Activated CD8-positive, alpha-beta memory T cell treated with anti-CD3 and anti-CD28 coated beads, Interleukin-2, amount 50 U/mL, for 24 hours (primary cell): ENCODE results near the gene HYAL1.
"Not testable (repeated sequence)": the region's sequence is repeated elsewhere in the genome, so short reads cannot be mapped to it uniquely, and the experiment has no call there.

ENCODE experiments used
- DNase-seq: peaks from one replicate; pipeline ENCODE4 v3.0.0-alpha.2; 2020; ENCODE audit errors: extremely low read depth

HYAL1 gene

DNA sequence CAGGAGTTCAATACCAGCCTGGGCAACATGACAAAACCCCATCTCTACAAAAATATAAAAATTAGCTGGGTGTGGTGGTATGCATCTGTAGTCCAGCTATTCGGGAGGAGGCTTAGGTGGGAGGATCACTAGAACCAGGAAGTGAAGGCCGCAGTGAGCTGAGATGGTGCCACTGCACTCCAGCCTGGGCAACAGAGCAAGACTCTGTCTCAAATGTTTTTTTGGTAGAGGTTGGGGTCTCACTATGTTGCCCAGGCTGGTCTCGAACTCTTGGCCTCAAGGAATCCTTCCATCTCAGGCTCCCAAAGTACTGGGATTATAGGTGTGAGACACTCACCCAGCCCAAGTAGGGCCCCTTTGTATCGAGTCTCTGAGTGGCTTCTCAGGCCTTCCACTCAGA is 9.3 kb downstream of the HYAL1 start:
- no peak for DNase-seq

DNA sequence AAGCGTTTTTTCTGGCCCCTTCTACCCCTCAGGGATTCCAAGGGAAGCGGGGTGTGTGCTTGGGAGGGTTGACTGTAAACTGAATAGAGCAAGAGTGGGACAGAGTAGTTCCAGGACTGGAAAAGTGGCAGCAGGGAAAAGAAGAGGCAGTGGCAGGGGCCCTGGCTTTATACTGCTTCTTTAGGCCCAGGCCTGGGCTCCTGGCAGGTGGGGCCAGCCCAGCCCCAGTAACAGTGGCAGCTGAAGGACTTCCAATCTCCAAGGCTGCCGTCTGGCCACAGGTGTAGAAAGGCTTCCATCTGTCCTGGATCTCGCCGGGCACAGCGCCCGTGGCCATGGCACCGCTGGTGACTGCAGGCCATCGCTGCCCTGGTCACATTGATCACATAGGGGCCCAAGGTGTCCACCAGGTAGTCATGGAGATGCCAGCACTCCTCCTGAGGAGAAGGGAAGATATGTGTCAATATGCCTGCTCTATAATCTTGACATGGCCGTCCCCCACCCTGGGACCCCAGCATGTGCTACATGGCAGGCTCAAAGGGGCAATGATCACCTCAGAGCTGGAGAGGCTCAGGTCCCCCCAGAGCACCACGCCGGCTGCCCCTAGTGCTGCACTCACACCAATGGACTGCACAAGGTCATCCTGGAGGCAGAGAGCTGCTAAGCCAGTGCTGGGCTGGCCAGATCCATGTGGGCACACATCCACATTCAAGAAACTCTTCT is 10.1 kb downstream of the HYAL1 start:
- DNase-seq, result no peak

DNA sequence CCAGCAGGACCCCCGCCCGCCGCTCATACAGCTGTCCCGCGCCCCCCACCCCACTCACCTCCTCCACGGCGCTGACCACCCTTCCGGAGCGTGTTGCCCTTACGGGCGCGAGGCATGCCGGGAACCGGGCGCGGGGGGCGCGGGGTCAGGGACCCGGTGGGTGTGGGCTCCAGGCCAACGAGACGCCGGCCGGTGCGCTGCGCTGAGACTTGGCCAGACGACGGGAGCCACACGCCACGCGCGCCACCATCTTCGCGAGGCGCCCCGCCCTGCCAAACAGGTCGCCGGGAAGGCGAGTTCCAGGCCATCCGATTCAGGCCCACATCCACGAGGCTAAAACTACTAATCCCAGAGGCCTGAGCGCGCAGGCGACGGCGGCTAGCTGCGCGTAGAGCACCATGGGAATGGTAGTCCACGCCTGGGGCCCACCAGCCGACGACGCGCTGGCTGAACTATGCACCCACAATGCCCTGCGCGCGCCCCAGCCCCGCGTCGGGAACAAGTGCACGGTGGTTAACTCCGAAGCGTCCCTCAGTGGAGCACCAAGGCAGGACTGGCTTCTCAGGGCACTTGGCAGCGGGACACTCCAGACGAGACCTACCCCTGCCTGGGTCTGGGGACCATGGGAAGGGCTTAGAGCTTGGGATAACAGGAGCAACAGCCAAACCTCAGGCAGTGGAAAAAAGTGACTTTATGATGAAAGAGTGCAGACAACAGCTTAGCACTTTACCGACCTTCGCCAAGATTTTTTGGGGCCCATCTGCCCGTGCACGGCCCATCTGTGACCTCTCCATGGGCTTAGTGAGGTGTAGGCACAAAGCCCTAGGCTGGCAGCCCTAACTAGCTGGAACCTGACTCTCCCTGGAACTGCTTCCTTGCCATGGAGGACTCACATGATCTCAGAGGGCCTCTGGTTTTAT is 11.0 kb downstream of the HYAL1 start, which contains the start of gene IFRD2:
Gene IFRD2 (minus strand): TSS at position 271 of the 920 bp plus-strand sequence. CDS start 155 bp downstream, at position 116.
- DNase-seq, result peak; percentile 84

DNA sequence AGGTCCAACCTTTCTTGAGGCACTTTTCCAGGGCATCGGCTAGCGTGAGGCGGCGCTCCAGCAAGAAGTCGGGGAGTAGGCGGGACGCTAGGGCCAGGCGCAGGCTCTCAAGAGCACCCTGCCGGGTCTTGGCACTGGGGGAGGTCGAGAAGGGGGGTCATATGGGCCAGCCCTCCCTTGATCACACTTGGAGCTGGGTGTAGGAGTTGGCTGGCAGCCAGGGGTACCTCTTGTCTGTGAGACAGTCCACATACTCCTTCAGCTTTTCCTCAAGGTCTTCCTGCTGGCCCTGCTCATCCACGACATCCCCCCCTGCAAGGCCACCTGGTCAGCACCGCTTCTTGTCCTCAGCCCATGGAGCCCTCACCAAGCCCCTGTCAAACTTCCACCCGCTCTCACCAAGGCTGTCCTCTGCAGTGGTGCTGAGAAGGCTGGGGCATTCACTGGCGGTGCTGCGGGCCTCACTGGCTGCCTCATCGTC is 13.2 kb downstream of the HYAL1 start:
- no peak for DNase-seq

DNA sequence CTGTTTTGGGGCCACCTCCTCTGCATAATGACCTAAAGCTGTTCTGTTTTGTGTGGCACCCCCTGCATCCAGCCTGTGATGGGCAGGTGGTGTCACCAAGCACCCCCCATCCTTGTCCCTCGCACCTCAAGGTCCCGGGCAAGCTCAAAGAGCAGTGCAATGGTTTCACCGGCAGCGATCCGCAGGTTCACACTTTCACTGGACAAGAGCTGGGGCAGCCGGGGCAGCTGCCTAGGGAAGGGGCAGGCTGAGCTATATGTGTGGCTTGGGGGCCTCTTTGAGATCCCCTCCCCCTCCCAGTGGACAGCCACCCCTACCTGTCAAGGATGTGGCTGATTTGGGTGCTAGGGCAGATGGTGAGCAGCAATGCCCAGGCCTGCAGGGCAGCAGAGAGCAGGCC is 14.2 kb downstream of the HYAL1 start:
- DNase-seq, result no peak

DNA sequence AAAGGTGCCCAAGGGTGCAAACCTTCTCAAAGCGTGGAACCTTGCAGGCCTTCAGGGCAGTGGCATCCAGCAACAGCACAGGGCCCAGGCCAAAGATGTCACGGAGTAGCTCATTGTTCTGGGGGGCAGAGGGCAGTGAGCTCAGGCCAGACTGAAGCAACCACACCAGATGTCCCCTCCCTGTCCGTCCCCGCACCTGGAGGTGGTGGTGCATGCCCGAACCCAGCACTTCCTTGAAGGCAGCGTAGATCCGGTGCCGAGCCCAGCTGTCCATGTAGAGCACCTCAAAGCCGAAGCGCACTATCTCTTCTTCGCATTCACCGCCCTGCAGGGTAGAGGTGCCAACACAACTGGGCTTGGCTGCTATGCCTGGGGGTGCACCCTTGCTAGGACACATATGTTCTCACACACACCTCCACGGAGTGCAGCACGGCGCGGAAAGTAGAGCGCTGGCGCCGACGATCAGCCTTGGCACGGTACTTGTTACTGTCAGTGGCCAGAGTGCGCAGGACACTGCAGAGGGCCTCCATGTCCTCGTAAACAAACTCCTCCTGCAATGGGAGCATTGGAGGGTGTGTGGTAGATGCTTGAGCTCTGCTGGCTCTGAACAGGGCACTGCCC is 14.9 kb downstream of the HYAL1 start:
- no peak for DNase-seq

DNA sequence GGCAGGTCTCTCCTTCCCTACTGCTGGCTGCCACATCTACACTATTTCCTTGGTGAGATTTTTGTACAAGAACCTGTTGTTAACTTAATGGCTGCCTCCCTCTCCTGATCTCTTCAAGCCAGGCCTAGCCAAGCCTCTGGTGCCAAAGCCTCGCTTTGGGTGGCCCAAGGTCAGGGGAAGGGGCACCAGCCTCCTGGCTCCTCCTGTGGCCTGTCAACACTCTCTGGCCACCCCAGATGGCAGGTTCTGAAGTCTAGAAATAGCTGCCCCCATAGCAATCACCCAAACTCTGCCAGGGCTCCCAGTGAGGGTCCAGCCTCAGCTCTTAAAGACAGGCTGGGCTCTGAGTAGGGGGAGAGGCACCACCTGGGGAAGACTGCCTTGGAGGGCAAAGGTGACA is 16.1 kb downstream of the HYAL1 start:
- DNase-seq, result no peak

DNA sequence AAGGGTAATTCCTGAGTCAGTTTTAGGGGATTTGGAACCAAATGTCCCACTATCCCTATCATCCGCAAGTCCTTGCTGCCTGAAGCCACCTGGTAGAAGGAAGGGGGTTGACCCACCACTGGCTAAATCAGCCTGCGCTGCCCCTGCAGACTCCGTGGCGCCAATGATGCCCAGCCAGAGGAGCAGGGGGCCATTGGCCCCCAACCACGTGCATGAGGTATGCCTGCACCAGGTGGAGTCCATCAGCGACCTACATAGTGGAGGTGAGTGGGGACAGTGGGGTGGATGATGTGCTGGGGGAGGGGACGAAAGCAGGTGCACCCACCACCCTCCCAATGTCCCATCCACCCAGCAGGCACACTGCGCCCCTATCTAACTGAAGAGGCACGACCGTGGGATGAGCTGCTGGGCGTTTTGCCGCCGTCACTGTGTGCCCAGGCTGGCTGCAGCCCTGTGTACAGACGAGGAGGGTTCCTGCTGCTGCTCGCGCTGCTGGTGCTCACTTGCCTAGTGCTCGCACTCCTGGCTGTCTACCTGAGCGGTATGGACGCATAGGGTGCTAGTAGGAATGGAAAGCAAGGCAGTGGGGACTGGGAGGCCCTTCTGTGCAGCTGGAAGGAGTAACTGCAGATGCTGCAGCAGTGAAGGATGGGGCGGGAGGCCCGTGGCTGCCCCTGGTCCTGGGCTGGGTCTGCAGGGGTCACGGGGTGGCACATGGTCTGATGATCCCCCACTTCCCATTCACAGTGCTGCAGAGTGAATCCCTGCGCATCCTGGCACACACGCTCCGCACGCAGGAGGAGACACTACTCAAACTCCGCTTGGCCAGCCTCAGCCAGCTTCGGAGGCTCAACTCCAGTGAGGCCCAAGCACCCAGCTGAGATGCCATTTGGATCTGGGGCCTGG is 16.8 kb downstream of the HYAL1 start:
- DNase-seq, result no peak

DNA sequence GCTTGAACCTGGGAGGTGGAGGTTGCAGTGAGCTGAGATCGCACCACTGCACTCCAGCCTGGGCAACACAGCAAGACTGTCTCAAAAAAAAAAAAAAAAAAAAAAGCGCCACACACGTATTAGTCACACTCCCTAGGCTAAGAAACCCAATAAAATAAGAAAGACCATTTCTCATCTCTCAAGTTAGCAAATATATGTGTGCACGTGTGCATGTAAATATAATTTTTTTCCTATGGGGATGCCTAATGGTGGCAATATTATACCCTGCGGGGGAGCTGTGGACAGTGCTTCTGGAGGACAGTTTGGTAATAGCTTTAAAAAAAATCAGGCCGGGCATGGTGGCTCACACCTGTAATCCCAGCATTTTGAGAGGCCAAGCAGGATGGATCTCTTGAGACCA is 19.3 kb downstream of the HYAL1 start:
- not testable (repeated sequence) for DNase-seq

DNA sequence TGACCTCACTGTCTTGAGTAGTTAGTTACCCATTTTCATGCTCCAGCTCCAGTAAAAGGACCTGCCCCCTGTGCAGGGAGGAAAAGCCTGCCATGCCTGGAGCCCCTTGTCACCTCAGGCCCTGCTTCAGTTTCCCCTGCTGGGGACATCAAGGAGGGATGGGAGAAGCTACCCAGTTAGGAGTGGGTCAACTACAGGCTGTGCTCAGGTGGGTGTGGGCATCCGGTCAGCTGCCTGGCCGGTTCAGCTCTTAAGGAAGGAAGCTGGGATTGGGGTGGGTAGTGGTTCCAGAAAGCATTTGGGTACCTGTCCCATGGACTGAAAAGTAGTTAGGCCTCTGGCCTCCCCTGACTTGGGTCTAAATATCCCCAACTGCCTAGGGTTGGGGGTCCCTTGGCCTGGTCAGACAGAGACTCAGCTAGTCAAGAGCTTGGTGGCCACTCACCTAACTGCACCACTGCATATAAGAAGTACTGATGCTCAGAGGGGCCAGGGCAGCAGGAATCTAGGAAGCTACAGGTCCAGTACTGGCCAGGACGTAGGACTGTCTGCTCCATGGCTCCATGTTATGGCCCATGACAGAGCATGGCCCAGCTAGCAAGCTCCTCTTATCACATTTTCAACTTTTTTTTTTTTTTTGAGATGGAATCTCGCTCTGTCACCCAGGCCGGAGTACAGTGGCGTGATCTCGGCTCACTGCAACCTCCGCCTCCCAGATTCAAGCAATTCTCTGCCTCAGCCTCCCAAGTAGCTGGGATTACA is 23.9 kb downstream of the HYAL1 start:
- DNase-seq, result no peak

DNA sequence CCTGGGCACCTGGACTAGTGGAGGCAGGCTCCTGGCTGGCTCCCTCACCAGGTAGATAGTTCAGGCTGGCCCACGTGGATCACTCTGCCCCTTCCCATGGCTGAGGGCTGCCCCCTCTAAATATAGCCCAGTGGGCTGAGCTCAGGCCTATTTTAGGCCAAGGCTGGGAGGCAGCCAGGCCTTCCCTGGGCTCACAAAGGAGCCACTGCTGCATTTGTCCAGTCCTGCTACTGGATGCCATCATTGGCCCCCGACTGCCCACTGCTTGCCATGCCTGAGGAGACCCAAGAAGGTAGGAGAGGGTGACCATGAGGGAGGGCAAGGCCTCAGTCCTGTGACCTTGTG is 24.5 kb downstream of the HYAL1 start, which contains the start of gene LSMEM2:
Gene LSMEM2 (plus strand): TSS at position 208 of the 345 bp plus-strand sequence. CDS start 27 bp downstream, at position 235.
- DNase-seq, result no peak

DNA sequence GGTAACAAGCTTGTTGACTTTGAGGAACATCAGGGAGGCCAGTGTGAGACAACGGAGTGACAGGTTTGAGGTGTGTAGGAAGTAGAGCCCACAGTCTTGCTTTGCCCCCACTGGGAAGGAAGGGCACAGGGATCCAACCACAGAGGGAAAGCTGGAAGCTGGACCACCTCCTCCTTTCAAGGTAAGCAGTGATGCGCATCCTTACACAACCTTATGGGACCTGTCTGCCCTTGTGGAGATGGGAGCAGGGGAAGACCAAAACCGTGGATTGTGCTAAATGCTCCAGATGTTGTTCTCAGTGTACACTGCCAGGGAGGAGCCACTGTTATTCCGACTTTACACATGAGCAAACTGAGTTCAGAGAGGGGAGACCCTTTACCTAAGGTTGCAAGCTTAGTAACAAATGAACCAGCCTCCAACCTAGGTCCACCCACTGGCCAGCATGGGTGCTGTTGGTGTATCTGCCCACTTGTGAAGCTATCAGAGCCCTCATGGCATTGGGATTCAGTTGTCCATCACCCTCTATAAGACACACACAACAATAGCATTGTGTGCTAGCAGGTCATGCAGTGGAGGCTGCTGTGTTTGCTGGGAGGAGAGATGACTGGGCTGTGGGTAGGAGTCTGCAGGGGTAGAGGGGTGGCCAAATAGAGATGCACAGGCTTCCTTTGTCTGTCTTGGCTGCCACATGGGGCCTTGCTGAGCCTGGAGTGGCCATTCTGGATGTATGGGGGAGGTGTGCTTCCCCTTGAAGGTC is 25.1 kb downstream of the HYAL1 start:
- DNase-seq, result no peak

DNA sequence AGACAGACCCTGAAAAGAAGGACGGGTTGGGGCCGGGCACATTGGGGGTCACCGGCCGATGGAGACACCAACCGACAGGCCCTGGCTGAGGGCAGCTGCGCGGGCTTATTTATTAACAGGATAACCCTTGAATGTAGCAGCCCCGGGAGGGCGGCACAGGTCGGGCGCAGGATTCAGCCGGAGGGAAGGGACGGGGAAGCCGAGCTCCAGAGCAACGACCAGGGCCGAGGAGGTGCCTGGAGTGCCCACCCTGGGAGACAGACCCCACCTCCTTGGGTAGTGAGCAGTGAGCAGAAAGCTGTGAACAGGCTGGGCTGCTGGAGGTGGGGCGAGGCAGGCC is 26.6 kb downstream of the HYAL1 start:
- no peak for DNase-seq

DNA sequence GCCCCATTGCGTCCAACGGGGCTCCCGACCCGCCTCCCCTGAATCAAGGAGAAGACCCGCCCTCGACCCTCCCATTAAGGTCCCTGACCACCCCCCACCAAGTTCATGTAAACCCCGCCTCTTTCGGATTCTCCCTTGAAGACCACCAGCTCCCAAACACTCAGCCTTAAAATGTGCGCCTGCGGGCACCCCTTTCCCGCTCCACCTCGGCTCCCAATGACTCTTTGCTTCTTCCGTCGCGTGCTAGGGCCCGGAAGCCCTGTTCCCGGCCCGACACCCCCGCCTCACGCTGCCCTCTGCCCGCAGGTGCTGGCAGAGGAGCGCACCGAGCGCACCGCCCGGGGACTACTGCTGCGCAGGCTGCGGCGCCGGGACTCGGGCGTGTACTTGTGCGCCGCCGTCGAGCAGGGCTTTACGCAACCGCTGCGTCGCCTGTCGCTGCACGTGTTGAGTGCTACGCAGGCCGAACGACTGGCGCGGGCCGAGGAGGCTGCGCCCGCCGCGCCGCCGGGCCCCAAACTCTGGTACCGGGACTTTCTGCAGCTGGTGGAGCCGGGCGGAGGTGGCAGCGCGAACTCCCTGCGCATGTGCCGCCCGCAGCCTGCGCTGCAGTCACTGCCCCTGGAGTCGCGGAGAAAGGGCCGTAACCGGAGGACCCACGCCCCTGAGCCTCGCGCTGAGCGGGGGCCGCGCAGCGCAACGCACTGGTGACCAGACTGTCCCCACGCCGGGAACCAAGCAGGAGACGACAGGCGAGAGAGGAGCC is 27.2 kb downstream of the HYAL1 start:
- DNase-seq, result no peak

DNA sequence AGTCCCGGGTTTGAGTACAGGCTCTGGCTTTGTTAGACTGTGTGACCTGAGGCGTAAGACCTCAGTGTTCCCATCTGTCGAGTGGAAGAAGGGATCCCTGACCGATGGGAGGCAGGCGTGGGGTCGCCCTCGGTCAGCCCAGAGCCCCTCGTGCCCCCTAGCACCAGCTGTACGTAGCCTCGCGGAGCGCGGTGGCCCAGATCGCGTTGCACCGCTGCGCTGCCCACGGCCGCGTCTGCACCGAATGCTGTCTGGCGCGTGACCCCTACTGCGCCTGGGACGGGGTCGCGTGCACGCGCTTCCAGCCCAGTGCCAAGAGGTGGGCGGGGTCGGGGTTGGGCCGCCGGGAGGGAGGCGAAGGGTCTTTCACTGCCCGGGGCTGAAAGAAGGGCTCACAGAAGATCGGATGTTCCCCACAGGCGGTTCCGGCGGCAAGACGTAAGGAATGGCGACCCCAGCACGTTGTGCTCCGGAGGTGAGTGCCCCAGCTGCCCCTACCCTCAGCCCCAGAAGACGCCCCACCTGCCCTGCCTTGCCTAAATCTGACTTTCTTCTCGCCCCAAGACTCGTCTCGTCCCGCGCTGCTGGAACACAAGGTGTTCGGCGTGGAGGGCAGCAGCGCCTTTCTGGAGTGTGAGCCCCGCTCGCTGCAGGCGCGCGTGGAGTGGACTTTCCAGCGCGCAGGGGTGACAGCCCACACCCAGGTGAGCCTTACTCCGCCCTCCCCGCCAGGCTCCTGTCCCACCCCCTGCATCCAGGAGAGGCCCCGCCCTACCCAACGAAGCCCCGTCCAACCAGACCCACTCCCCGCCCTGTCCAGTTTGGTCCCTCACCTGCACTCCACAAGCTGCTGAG is 28.0 kb downstream of the HYAL1 start:
- no peak for DNase-seq

DNA sequence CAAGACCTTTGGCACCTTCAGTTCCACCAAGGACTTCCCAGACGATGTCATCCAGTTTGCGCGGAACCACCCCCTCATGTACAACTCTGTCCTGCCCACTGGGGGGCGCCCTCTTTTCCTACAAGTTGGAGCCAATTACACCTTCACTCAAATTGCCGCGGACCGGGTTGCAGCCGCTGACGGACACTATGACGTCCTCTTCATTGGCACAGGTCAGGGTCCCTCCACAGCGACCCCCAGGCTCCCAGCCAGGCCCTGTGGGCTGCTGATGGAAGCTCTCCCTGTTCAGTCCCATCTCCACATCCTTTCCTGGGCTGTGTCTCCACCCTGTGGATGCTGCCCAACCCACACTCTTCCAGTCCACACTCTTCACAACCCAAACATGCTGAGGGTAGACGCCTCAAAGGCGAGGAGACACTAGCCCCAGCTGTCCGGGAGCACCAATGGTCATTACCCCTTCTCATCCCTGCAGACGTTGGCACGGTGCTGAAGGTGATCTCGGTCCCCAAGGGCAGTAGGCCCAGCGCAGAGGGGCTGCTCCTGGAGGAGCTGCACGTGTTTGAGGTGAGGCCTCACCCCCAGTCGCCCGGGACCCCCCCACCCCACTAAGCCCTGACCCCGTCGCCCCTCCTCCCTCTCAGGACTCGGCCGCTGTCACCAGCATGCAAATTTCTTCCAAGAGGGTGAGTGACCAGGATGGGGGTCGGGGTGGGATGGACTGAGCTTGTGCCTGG is 28.8 kb downstream of the HYAL1 start:
- peak; percentile 39 for DNase-seq

DNA sequence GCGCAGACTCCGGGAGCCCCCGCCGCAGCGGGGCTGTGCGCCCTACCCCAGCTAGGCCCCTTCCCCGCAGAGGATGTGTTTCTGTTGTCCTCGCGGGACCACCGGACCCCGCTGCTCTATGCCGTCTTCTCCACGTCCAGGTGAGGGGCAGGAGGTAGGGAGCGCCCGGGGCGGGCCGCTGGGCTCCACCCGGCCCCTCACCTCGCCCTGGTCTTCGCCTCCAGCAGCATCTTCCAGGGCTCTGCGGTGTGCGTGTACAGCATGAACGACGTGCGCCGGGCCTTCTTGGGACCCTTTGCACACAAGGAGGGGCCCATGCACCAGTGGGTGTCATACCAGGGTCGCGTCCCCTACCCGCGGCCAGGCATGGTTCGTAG is 29.7 kb downstream of the HYAL1 start:
- no peak for DNase-seq
